GM18520 (cell line): ENCODE measurements around the gene ADH5.
"Not testable (repeated sequence)": the region's sequence is repeated elsewhere in the genome, so short reads cannot be mapped to it uniquely, and the experiment has no call there.

Experiments used
- ATAC-seq: cut with Tn5 transposase; IDR thresholded peaks from one replicate; pipeline ENCODE4 v1.9.1; 2021; ENCODE audit not compliant: unreplicated experiment

The ADH5 gene

DNA sequence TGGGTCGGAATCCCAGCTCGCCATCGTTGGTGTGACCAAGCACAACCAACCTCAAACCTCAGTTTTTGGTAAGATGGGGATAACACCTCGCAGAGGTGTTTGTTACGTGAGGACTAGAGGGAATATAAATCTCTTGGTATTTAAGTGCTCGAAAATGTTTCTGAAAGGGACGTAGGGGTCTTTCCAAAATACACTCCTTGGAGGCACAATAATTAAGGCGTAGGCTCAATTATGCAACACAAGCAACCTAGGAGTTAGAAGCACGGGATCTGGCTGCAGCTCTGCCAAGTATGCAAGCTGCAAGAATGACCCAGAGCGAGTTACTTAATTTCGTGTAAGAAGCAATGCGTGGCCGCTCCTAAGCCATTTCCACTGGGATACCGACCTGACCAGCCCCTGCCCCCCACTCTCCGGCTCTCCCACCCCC, 552 bp downstream of the ADH5 start:
- peak; percentile 32 for ATAC-seq

DNA sequence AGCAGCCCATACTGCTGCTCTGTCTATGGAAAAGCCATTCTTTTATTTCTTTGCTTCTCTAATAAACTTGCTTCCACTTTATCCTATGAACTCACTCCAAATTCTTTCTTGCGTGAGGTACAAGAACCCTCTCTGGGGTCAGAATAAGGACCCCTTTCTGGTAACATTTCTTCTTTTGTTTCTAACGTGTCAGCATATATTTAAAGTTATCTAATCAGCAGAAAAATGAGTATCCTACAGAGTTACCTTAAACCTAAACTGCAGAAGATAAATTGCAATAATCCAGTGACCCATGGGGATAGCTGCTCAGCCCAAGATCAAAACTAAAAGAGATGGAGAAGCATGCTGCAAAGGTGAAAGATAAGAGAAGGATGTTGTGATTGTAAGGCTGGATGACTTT, 4.0 kb downstream of the ADH5 start:
- ATAC-seq = no peak

DNA sequence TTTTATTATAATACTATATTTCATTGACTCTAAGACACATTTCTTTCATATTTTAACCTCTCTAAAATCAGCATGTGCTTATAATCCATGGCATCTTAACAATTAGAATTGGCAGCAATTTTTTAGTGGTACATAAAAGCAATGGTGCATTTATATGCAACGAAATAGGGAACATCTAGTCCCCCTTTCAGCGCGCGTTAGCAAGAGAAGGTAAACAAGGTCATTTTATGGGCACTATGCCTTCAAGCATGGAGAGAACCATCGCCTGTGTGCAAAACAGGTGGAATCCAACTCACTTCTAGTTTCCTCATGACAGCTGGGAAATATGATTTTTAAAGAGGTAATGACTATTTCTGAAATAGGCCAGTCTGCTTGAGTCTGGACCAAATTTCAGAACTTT, 6.4 kb downstream of the ADH5 start:
- no peak for ATAC-seq

DNA sequence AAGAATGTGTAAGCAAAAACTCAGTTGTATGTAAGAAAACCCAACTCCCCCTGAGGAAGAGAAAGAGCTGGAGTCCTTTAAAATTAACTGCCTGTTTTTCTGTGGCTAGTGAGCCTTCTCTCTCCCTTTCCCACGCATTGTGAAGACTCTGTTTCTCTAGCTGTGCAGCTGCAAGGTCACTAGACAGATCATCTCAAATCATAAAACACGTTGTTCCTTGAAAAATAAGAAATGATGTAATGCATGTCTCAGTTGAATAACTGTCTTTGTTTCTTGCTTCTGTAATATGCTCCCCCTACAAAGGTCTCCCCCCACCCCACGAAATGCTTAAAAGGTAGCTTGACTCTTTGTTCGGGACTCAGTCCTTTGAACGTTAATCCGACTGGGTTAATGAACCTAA, 7.7 kb downstream of the ADH5 start:
- ATAC-seq = not testable (repeated sequence)

DNA sequence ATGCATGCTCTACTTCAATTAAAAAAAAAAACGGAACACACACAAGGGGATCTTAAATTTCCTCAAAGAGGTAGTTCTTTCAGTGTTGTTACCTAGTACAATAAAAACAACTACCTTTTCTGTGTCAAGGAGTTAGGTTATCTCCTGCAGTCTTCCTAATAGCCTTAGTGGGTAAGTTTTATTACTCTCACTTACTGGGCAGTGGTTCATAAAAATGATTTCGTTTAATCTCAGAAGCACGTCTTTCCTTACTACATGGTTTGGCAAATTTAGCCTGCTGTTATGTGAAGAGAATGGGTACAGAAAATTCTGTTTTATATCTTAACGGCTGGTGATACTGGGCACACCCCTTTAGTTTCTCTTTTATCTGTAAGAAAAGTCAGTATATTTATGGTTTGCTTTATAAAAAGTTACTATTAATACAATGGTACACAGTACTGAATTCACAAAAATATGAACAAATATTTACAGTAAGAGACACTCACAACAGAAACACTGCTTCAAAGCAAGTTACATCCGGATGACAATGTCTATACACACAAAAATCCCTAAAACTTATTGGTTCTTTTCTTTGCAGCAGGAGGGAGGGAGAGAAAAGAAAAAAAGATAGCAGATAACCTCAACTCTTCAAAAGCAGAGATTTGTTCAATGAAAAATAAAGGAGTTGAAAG, 8.8 kb downstream of the ADH5 start:
- ATAC-seq = no peak

DNA sequence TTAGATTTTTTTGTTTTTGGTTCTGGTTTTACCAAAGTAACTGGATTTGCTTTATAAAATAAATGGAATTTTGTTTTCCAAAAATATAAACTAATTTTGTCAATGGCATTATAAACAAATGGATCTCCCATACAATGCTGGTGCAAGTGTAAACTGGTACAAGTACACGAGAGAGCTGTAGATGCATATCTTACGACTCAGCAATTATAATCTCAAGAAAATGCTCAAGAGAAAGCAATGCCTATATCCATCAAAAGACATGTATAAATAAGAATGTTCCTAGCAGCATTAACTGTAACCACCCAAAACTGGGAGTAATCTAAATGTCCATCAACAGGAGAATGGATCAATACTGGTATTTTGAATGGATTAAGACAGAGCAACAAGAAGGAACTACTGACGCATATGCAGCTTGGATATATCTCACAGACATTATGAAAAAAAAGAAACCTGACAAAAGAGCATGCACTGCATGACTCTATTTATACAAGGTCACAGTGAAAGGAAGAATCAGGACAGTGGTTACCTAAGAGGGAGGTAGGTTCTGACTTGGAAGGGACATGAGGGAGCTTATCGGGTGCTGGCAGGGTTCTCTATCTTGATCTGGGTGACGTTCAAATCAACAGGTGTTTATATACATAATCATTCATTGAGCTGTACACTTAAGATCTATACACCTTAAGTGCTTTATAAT, 9.5 kb downstream of the ADH5 start:
- no peak for ATAC-seq

DNA sequence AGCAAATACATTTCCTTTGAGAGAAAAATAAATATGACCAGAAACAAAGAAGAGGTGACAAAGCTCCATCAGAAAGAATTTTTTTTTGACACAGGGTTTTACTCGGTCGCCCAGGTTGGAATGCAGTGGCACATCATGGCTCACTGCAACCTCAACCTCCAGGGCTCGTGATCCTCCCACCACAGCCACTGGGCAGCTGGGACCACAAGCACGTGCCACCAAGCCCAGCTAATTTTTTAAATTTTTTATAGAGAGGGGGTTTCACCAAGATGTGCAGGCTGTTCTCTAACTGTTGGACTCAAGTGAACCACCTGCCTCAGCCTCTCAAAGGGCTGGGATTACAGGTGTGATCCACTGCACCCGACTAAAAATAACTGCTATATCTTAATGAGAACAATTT, 10.3 kb downstream of the ADH5 start:
- no peak for ATAC-seq

DNA sequence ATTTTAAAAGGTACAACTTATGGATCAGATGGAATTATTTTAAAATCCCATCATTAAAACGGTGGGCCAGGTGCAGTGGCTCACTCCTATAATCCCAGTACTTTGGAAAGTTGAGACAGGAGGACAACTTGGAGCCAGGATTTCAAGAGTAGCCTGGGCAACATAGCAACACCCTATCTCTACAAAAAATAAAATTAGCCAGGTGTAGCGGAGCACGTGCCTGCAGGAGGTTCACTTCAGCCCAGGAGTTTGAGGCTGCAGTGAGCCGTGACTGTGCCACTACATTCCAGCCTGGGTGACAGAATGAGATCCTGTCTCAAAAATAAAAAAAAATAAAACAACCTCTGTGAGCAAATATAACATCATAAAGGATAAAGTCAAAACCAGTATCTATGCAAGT, 11.4 kb downstream of the ADH5 start:
- ATAC-seq = no peak

DNA sequence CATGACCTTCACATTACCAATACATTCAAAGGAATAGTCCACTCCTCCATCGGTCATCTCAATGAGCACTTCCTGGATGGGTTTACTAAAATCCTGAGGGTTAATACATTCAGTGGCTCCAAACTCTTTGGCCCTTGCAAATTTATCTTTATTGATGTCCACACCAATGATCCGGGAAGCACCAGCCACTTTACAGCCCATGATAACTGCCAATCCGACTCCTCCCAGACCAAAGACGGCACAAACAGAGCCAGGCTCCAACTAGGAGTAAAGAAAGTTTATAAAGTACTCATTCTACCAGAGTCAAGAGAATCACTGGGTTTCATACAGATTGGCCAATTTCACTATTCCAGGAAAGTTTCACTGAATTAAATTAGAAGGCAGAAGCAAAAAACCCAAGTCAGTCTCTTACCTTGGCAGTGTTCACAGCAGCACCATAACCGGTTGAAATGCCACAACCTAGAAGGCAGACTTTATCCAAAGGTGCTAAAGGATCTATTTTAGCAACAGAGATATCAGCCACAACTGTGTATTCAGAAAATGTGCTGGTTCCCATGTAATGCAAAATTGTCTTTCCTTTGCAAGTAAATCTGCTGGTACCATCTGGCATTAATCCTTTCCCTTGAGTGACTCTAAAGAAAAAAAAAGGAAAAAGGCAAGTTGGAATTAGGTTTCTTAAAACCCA, 12.2 kb downstream of the ADH5 start:
- no peak for ATAC-seq

DNA sequence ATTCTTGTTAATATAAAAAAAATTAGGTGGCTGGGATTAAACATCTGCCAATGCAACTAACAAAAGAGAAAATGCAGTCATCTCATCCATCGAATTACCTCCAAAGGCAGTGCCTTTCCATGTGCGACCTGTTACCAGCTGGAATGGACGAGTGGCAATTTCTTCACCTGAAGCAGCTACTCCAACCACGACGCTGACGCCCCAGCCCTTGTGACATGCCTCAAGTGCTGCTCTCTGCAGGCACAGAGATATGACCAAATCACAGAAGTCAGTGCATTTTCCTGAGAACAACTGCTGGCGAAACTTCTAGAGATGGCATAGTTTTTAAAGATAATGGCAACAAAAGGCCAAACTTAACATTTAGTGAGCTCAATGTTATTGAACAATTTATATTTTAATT, 13.8 kb downstream of the ADH5 start:
- no peak for ATAC-seq

DNA sequence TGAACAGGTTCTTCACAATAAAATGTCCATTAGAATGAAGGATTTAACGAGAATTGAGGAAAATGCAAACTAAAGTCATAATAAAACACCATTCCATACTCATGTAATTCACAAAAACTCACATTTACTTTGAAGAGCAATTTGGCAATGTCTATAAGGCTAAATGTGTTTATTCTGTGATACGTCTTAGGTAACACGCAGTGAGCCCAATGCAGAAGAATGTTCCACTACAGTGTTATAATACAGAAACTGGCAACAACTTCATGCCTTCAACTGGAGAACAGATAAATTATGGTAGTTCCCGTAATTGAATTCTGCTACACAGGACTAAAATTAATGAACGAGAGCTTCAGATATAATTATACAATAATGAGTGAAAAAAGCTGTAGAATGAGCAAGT, 17.4 kb downstream of the ADH5 start:
- no peak for ATAC-seq

DNA sequence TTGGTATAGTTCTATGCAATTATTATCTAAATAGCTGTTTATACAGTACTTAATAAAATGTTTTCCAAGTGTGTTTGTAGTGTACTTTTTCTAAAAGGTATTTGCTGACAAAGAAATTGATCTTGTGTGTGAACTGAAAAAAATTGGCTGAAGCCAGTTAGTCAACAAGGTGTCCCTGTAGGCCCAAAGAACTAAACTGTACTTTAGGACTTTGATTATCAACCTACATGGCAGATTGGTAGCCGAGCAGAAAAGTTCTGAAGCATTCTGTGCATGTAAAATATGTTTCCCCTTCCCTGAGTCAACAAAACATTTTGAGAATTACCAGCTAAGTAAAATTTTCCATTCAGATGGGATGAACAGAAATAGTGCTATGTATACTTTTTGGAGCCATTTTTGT, 21.0 kb downstream of the ADH5 start:
- no peak for ATAC-seq

DNA sequence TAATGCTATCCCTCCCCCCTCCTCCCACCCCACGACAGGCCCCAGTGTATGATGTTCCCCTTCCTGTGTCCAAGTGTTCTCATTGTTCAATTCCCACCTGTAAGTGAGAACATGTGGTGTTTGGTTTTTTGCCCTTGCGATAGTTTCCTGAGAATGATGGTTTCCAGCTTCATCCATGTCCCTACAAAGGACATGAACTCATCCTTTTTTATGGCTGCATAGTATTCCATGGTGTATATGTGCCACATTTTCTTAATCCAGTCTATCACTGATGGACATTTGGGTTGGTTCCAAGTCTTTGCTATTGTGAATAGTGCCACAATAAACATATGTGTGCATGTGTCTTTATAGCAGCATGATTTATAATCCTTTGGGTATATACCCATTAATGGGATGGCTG, 23.1 kb downstream of the ADH5 start:
- not testable (repeated sequence) for ATAC-seq

DNA sequence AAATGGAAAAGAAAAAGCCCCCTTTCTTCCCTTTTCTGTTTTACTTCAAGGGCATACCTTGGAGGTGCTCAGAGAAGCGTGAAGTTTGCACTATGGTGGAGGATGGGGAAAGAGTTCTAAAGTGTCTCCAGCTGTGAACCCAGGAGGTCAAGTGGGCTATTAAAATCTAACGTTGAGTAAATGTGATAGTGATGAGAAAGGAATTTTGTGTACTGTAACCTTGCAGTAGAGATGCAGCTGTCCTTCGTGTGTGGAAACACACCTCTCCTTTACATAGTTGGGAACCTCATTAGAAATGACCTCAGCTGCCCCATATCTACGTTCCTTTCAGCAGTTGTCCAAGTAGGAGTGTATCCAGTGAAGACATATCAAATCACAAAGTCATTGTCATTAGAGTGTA, 26.5 kb downstream of the ADH5 start:
- no peak for ATAC-seq

DNA sequence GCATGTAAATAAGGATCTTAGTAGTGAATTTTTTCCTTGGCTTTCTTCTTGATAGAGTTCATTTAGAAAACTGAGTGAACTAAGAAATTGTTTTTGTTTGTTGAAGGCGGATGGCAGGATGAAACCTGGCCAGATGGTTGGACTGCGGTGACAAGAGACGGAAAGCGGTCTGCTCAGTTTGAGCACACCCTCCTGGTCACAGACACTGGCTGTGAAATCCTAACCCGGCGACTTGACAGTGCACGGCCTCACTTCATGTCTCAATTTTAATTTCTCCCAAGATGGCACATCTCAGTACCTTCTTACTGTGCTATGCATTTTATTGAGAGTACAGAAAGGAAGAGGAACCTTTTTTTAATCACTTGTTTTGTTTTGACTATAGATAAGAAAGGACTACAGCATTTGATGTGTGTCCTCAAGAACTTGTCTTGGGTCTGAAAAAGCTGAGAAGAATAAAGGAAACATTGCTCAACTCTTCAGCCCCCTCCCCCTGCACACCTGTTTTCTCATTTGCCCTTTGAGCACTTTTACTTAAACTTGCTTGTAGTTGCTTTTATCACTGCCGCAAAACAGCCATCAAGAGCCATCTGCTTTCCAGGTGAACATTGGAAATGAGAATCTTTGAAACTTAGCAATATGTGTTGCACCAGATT, 27.4 kb downstream of the ADH5 start:
- no peak for ATAC-seq

DNA sequence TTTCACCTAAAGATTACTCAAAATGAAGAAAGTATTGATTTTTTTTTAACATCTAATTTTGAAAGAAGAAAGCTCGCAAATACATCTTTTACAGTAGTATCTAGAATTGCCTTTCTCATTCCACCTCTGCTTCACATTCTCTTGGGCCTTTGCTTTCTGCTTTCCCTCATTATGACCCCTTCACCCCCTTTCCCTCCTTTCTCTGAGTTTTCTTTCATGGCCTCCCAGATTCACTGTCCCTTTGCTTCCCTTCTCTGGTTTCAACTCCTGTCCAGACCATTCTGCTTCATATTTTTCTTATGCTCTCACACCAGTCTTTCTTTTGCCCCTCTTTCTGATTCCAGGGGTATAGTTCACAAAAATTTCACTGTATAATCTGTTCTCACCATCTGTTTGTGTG, 29.0 kb downstream of the ADH5 start:
- no peak for ATAC-seq

DNA sequence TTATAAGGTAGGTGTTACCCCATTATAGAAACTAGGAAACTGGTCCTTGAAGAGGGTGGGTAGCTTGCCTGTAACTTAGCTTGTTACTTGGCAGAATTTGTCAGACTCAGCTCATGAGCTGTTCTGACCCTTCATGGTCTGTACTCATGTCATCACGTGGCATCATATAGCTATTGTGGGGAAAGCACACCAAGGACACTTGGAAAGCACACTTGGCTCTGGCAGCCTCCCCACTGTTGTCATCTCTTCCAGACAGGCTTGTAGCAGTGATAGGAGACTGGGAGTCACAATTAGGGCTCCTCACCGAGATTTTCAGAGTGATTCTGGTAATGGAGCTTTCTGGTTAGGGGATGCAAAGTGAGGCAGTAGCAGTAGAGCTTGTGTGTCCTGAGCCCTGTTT, 30.4 kb downstream of the ADH5 start:
- no peak for ATAC-seq

DNA sequence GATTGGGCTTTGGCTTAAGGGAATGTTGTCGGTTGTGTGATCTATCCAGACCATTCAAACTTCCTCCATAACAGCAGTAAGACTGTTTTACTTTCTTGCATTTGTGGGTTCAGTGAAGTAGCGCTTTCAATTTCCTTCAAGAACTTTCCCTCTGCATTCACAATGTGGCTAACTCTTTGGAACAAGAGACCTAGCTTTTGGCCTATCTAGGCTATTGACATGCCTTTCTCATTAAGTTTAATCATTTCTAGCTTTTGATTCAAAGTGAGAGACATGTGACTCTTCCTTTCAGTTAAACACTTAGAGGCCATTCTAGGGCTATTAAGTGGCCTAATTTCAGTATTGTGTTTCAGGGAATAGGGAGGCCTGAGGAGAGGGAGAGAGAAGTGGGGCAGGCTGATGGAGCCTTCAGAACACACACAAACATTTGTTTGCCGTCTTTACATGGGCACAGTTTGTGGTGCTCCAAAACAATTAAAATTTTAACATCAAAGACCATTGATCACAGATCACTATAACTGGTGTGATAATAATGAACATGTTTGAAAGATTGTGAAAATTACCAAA, 34.1 kb downstream of the ADH5 start:
- peak; percentile 42 for ATAC-seq

DNA sequence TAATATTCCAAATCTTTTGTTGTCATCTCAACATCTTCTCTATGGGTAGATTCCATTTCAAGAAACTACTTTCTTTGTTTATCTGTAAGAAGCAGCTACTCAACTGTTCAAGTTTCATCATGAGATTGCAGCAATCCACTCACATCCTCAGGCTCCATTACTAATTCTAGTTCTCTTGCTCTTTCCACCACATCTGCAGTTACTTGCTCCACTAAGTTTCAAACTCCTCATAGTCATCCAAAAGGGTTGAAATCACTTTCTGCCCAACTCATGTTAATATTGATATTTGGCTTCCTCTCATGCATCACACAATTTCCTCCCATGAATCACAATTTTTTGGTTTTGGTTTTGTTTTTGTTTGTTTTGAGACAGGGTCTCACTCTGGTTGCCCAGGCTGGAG, 35.7 kb downstream of the ADH5 start:
- ATAC-seq = no peak

DNA sequence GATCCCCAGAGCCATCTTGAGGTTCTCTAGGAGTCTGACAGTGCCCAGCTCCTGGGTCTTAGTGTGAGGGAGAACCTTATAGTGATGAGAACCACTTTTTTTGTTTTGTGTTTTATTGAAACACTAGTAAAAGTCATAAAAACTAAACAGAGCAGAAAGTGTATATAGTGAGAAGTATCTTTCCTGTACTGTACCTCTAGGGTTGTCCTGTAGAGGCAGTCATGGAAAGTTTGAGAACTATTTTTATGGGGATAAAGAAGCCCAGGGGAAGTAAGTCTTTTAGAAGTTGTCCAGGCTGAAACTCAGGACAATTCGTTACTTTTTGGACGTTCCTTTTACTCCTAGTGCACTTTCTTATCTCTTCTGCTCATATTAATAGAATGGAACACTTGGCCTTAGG, 40.9 kb downstream of the ADH5 start:
- ATAC-seq = no peak

DNA sequence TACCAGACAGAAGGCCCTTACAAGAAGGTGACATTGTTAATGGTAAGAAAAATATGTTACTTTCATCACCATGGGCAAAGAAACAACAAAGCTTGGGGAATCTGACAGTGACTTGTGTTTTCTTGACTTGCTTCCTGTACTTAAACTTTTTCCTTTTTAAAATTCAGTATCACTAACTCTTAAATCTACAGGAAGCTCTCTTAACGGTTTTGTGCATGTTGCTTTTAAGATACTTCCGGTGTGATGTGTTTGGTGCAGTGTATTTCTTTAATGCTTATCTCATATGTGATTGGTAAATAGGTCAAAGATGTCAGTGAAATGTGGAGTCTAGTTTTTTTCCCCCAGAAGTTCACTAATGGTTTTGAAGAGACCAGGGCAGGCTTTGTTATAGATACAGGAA, 45.2 kb downstream of the ADH5 start:
- ATAC-seq = no peak

DNA sequence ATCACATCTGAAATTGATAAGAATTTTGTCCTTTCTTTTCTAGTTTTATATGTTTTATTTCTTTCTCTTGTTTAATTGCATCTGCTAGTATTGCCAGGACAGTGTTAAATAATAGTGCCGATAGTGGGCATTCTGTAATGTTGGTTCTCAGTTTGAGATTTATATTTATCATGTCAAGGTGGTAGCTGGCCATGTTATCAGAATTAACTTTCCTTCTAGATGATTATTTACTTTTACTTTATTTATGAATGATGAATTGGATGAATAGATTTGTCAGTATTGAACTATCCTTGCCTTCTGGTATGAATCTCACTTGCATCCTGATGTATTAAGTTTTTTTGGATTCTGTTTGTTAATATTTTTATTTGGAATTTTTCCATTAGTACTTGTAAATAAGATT, 50.4 kb downstream of the ADH5 start:
- no peak for ATAC-seq
